Neuron (in vitro differentiated cells): ENCODE data around the gene GPD1.
"Not testable (repeated sequence)": the region's sequence is repeated elsewhere in the genome, so short reads cannot be mapped to it uniquely, and the experiment has no call there.

Experiments used
- H2AFZ ChIP-seq: one replicate; pipeline ENCODE4 v1.6.1; 2013; ENCODE audit warnings: low read depth, mild to moderate bottlenecking, inconsistent platforms, low read length, moderate library complexity
- H3K27me3 ChIP-seq: one replicate; pipeline ENCODE4 v1.6.1; 2013; ENCODE audit warnings: low read length; ENCODE audit not compliant: insufficient read depth
- H3K36me3 ChIP-seq: one replicate; pipeline ENCODE4 v1.6.1; 2013; ENCODE audit warnings: low read length; ENCODE audit not compliant: insufficient read depth
- H3K4me1 ChIP-seq: one replicate; pipeline ENCODE4 v1.6.1; 2013; ENCODE audit warnings: low read length; ENCODE audit not compliant: insufficient read depth
- H3K4me3 ChIP-seq: 2 replicates; pipeline ENCODE4 v1.5.1; 2013; ENCODE audit warnings: mild to moderate bottlenecking, low read length, moderate library complexity
- H3K9me3 ChIP-seq: one replicate; pipeline ENCODE4 v1.6.1; 2013; ENCODE audit warnings: low read length

Gene GPD1

GRCh38 chr12:50132505-50133135 lies 28.8 kb downstream of the GPD1 start:
- no peak overlapping the region for H2AFZ ChIP-seq
- no peaks in the 10 kb centered on the region for H3K9me3 ChIP-seq
- H3K4me3 ChIP-seq = no peak overlapping the region
- no peaks in the 10 kb centered on the region for H3K27me3 ChIP-seq
- peaks cover 77% of the 10 kb centered on the region for H3K36me3 ChIP-seq
- no peaks in the 10 kb centered on the region for H3K4me1 ChIP-seq

GRCh38 chr12:50142993-50143392 lies 39.2 kb downstream of the GPD1 start:
- H3K27me3 ChIP-seq = no peaks in the 10 kb centered on the region
- H3K4me3 ChIP-seq = no peak overlapping the region
- H2AFZ ChIP-seq = no peak overlapping the region
- no peaks in the 10 kb centered on the region for H3K4me1 ChIP-seq
- H3K9me3 ChIP-seq = no peaks in the 10 kb centered on the region
- peaks cover 56% of the 10 kb centered on the region for H3K36me3 ChIP-seq

- Histone ChIP-seq H3K4me1 (no peaks in the 10 kb centered on the region), H3K36me3 (peaks cover 39% of the 10 kb centered on the region), H2AFZ (no peak overlapping the region), H3K9me3 (no peaks in the 10 kb centered on the region), H3K4me3 (no peak overlapping the region), H3K27me3 (no peaks in the 10 kb centered on the region)
Measured at GRCh38 chr12:50145439-50145838, 41.6 kb downstream of the GPD1 start.

- Histone ChIP-seq H3K4me1 (no peaks in the 10 kb centered on the region), H3K9me3 (no peaks in the 10 kb centered on the region), H3K27me3 (no peaks in the 10 kb centered on the region), H3K36me3 (peaks cover 20% of the 10 kb centered on the region), H3K4me3 (no peak overlapping the region), H2AFZ (no peak overlapping the region)
Measured at GRCh38 chr12:50147281-50147680, 43.5 kb downstream of the GPD1 start.

GRCh38 chr12:50148011-50148410 lies 44.2 kb downstream of the GPD1 start:
- H3K27me3 ChIP-seq, H3K4me3 ChIP-seq, H3K9me3 ChIP-seq, H2AFZ ChIP-seq, H3K4me1 ChIP-seq: not testable (repeated sequence)
- peaks cover 13% of the 10 kb centered on the region for H3K36me3 ChIP-seq

- H2AFZ ChIP-seq = no peak overlapping the region
- peaks cover 7% of the 10 kb centered on the region for H3K36me3 ChIP-seq
- no peaks in the 10 kb centered on the region for H3K27me3 ChIP-seq
- H3K9me3 ChIP-seq = no peaks in the 10 kb centered on the region
- no peak overlapping the region for H3K4me3 ChIP-seq
- H3K4me1 ChIP-seq = no peaks in the 10 kb centered on the region
Measured at GRCh38 chr12:50149311-50149710, 45.5 kb downstream of the GPD1 start.

- no peaks in the 10 kb centered on the region for H3K4me1 ChIP-seq
- H3K9me3 ChIP-seq = no peaks in the 10 kb centered on the region
- H2AFZ ChIP-seq = no peak overlapping the region
- no peak overlapping the region for H3K4me3 ChIP-seq
- H3K36me3 ChIP-seq = peaks cover 5% of the 10 kb centered on the region
- no peaks in the 10 kb centered on the region for H3K27me3 ChIP-seq
Measured at GRCh38 chr12:50151047-50151687, 47.4 kb downstream of the GPD1 start.

- H3K36me3 ChIP-seq = peaks cover 10% of the 10 kb centered on the region
- H2AFZ ChIP-seq, H3K4me1 ChIP-seq, H3K27me3 ChIP-seq, H3K9me3 ChIP-seq, H3K4me3 ChIP-seq: not testable (repeated sequence)
Measured at GRCh38 chr12:50154947-50155346, 51.1 kb downstream of the GPD1 start.

- no peaks in the 10 kb centered on the region for H3K27me3 ChIP-seq
- peaks cover 9% of the 10 kb centered on the region for H3K36me3 ChIP-seq
- no peak overlapping the region for H3K4me3 ChIP-seq
- peaks cover 6% of the 10 kb centered on the region for H3K4me1 ChIP-seq
- H3K9me3 ChIP-seq = no peaks in the 10 kb centered on the region
- H2AFZ ChIP-seq = no peak overlapping the region
Measured at GRCh38 chr12:50156641-50157040, 52.8 kb downstream of the GPD1 start.

GRCh38 chr12:50157259-50157658 lies 53.5 kb downstream of the GPD1 start:
- no peaks in the 10 kb centered on the region for H3K9me3 ChIP-seq
- H3K4me3 ChIP-seq = no peak overlapping the region
- no peaks in the 10 kb centered on the region for H3K27me3 ChIP-seq
- peaks cover 6% of the 10 kb centered on the region for H3K4me1 ChIP-seq
- H3K36me3 ChIP-seq = peaks cover 9% of the 10 kb centered on the region
- no peak overlapping the region for H2AFZ ChIP-seq

- Histone ChIP-seq H3K36me3 (peaks cover 8% of the 10 kb centered on the region), H2AFZ (no peak overlapping the region), H3K4me3 (no peak overlapping the region), H3K4me1 (peaks cover 9% of the 10 kb centered on the region), H3K27me3 (no peaks in the 10 kb centered on the region), H3K9me3 (no peaks in the 10 kb centered on the region)
Measured at GRCh38 chr12:50160643-50161042, 56.8 kb downstream of the GPD1 start.
